ENCODE results near the gene CNTNAP5.

Gene CNTNAP5

GRCh38 chr2:124753842-124754241, 728.8 kb downstream of the CNTNAP5 start:
- no peak for DNase-seq

- DNase-seq: no peak
These were observed 730.3 kb downstream of the CNTNAP5 start for GRCh38 chr2:124755386-124755785.

GRCh38 chr2:124756048-124756447, 731.0 kb downstream of the CNTNAP5 start:
- DNase-seq: no peak

GRCh38 chr2:124762388-124762787, 737.3 kb downstream of the CNTNAP5 start:
- no peak for DNase-seq

GRCh38 chr2:124763611-124764010, 738.5 kb downstream of the CNTNAP5 start:
- no peak for DNase-seq

- no peak for DNase-seq
These were observed 749.7 kb downstream of the CNTNAP5 start for GRCh38 chr2:124774781-124775180.

GRCh38 chr2:124776332-124776731, 751.2 kb downstream of the CNTNAP5 start:
- no peak for DNase-seq

GRCh38 chr2:124778076-124778475, 753.0 kb downstream of the CNTNAP5 start:
- no peak for DNase-seq

- DNase-seq: no peak
These were observed 771.6 kb downstream of the CNTNAP5 start for GRCh38 chr2:124796647-124797046.

GRCh38 chr2:124797049-124797448, 772.0 kb downstream of the CNTNAP5 start:
- no peak for DNase-seq

GRCh38 chr2:124798551-124798950, 773.5 kb downstream of the CNTNAP5 start:
- no peak for DNase-seq

- DNase-seq: no peak
These were observed 779.2 kb downstream of the CNTNAP5 start for GRCh38 chr2:124804014-124804940.

GRCh38 chr2:124805060-124805459, 780.0 kb downstream of the CNTNAP5 start:
- DNase-seq: no peak

GRCh38 chr2:124810132-124810531, 785.0 kb downstream of the CNTNAP5 start:
- no peak for DNase-seq

GRCh38 chr2:124814968-124815745, 790.1 kb downstream of the CNTNAP5 start:
- DNase-seq: no peak

GRCh38 chr2:124816007-124816406, 790.9 kb downstream of the CNTNAP5 start:
- no peak for DNase-seq

- DNase-seq: no peak
These were observed 797.4 kb downstream of the CNTNAP5 start for GRCh38 chr2:124822516-124822915.

GRCh38 chr2:124824441-124824840, 799.4 kb downstream of the CNTNAP5 start:
- no peak for DNase-seq

- DNase-seq: no peak
These were observed 807.4 kb downstream of the CNTNAP5 start for GRCh38 chr2:124832521-124832920.

- DNase-seq: no peak
These were observed 809.2 kb downstream of the CNTNAP5 start for GRCh38 chr2:124834331-124834730.

- no peak for DNase-seq
These were observed 810.2 kb downstream of the CNTNAP5 start for GRCh38 chr2:124835331-124835730.

GRCh38 chr2:124836416-124836815, 811.3 kb downstream of the CNTNAP5 start:
- DNase-seq: no peak

GRCh38 chr2:124837496-124837895, 812.4 kb downstream of the CNTNAP5 start:
- no peak for DNase-seq

GRCh38 chr2:124838406-124838805, 813.3 kb downstream of the CNTNAP5 start:
- DNase-seq: no peak
